Activated CD4-positive, alpha-beta T cell treated with anti-CD3 and anti-CD28 coated beads, Interleukin-2, amount 10 ng/mL, durations not matched to agents 24 days and 14 days (primary cell): Measurements from ENCODE around the gene SEC14L3. TPM values are rescaled to one million over a fixed set of nuclear protein-coding genes. Genes with fewer than 3 reads are reported as not detected.

ENCODE experiments used
- DNase-seq: peaks from one replicate; pipeline ENCODE4 v3.0.0; 2022
- H3K27ac Mint-ChIP-seq: one replicate; pipeline ENCODE4 v1.8.0; 2022; ENCODE audit warnings: mild to moderate bottlenecking, mixed read lengths
- H3K27me3 Mint-ChIP-seq: one replicate; pipeline ENCODE4 v1.8.0; 2022; ENCODE audit warnings: mixed read lengths
- H3K36me3 Mint-ChIP-seq: one replicate; pipeline ENCODE4 v1.8.0; 2022; ENCODE audit warnings: low read depth, mild to moderate bottlenecking, mixed read lengths
- H3K4me1 Mint-ChIP-seq: one replicate; pipeline ENCODE4 v1.8.0; 2021; ENCODE audit warnings: mixed read lengths
- H3K4me3 Mint-ChIP-seq: one replicate; pipeline ENCODE4 v1.8.0; 2022; ENCODE audit warnings: mild to moderate bottlenecking, moderate library complexity, mixed read lengths
- H3K9me3 Mint-ChIP-seq: one replicate; pipeline ENCODE4 v1.8.0; 2021; ENCODE audit warnings: mixed read lengths
- intact Hi-C: fragments of 100-400 bp; cut with micrococcal nuclease; formaldehyde crosslinking; loops from one replicate; pipeline ENCODE4 v1.15.1; 2023
- total RNA-seq: library from RNA; stranded (reverse); gene quantifications from 2 replicates; pipeline ENCODE4 v1.2.3, GENCODE V29; 2022

SEC14L3 gene
- total RNA-seq, 1 donor from 2014 or later: not detected

GRCh38 chr22:30416837-30417236 lies 55.0 kb downstream of the SEC14L3 start:
- H3K9me3 Mint-ChIP-seq: no peaks in the 10 kb centered on the region
- intact Hi-C loops: no loop called here
- H3K4me3 Mint-ChIP-seq: no peak overlapping the region
- peaks cover 80% of the 10 kb centered on the region for H3K36me3 Mint-ChIP-seq
- no peak for DNase-seq
- H3K27me3 Mint-ChIP-seq: no peaks in the 10 kb centered on the region
- peak overlapping the region; percentile 15 for H3K27ac Mint-ChIP-seq
- peaks cover 53% of the 10 kb centered on the region for H3K4me1 Mint-ChIP-seq

DNA sequence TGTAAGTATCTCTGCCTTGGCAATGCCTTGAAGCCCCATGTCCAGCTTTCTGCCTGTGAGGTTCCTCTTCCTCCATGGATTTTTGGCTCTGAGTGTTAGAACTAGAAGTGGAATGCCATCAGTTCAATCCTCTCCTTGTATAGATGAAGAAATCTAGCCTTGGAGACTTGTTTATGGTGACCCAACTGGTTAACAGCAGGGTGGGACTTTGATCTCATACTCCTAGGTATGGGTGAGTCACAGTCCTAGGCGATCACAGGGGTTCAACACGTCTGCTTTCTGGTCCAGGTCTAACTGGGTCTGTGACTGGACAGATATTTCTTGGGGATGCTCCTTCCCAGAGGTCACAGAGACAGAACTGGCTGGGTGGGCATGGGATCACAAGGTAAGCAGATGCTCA lies 55.4 kb downstream of the SEC14L3 start:
- H3K4me3 Mint-ChIP-seq: no peak overlapping the region
- intact Hi-C loops: no loop called here
- H3K4me1 Mint-ChIP-seq: peaks cover 50% of the 10 kb centered on the region
- DNase-seq: no peak
- H3K27me3 Mint-ChIP-seq: no peaks in the 10 kb centered on the region
- peaks cover 80% of the 10 kb centered on the region for H3K36me3 Mint-ChIP-seq
- peak overlapping the region; percentile 40 for H3K27ac Mint-ChIP-seq
- no peaks in the 10 kb centered on the region for H3K9me3 Mint-ChIP-seq

DNA sequence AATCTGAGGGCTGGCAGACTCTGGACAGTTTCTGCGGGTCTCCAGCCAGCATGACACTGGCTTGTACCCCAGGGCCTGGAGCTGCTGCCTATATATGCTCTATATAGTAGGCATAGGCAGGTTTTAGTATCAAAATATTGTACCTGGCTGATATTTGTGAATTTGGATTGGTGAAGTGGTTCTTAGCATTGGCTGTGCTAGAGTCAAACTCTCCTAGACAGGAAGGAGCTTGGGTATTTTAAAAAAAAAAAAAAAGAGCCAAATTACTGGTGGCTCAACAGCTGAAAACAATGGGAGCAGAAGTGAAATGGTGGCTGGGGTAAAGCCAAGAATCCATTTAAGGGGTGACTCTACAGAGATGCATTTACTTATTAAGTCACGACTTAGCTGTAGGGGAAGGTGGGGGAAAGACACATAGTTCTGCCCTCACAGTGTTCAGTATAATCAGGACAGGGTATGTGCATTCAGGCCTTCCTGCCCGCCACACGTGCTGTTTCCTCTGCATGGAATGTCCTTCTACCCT lies 57.2 kb downstream of the SEC14L3 start:
- DNase-seq: no peak
- Mint-ChIP-seq H3K9me3 (no peaks in the 10 kb centered on the region), H3K4me3 (peak overlapping the region; percentile 29), H3K36me3 (peaks cover 70% of the 10 kb centered on the region), H3K27ac (peak overlapping the region; percentile 77), H3K4me1 (peaks cover 37% of the 10 kb centered on the region), H3K27me3 (no peaks in the 10 kb centered on the region)
- intact Hi-C loops: loop anchor here (1.0 kb wide), 1 partner anchor 12 kb away; no protein-coding TSS in a partner anchor

GRCh38 chr22:30413745-30414524 lies 57.9 kb downstream of the SEC14L3 start:
- Mint-ChIP-seq H3K4me1 (peaks cover 36% of the 10 kb centered on the region), H3K4me3 (peak overlapping the region; percentile 29), H3K36me3 (peaks cover 69% of the 10 kb centered on the region), H3K27ac (peak overlapping the region; percentile 77), H3K9me3 (no peaks in the 10 kb centered on the region), H3K27me3 (no peaks in the 10 kb centered on the region)
- no peak for DNase-seq
- intact Hi-C loops: loop anchor here (1.0 kb wide), 1 partner anchor 12 kb away; no protein-coding TSS in a partner anchor

DNA sequence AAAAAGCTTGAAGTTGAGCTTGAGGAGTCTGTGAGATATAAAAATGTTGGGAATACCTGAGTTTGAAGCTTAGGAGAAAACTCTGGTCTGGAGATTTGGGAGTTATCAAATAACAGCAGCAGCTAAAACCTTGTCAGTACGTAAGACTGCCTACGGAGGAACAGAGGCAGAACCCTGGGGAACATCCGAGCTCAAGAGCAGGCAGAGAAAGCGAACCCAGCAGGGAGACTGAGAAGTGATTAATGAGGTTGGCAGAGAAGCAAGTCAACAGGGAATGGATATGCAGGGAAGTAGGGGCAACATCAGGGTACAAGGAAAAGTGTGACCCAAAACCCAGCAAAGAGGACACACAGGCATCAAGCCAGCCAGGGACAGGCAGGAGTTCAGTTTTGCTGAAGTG lies 58.8 kb downstream of the SEC14L3 start:
- Mint-ChIP-seq H3K36me3 (peaks cover 62% of the 10 kb centered on the region), H3K27ac (peak overlapping the region; percentile 77), H3K9me3 (no peaks in the 10 kb centered on the region), H3K27me3 (no peaks in the 10 kb centered on the region), H3K4me3 (no peak overlapping the region), H3K4me1 (peaks cover 42% of the 10 kb centered on the region)
- DNase-seq: no peak
- intact Hi-C loops: no loop called here

- Mint-ChIP-seq H3K9me3 (no peaks in the 10 kb centered on the region), H3K27me3 (no peaks in the 10 kb centered on the region), H3K4me3 (no peak overlapping the region), H3K36me3 (peaks cover 56% of the 10 kb centered on the region), H3K4me1 (peaks cover 42% of the 10 kb centered on the region), H3K27ac (peak overlapping the region; percentile 61)
- intact Hi-C loops: no loop called here
- no peak for DNase-seq
Measured at GRCh38 chr22:30411780-30412179, 60.0 kb downstream of the SEC14L3 start.

Other genes with a start within 250 kb of the SEC14L3 start
- 509 and 511 TPM in 2 replicates for gene LIF, start 225.3 kb downstream of the SEC14L3 start, total RNA-seq
- gene OSM, start 205.2 kb downstream of the SEC14L3 start, total RNA-seq: 61.0 and 62.8 TPM in 2 replicates
- 4.7 and 7.3 TPM in 2 replicates for gene CASTOR1, start 182.5 kb downstream of the SEC14L3 start, total RNA-seq
- gene TBC1D10A, start 145.1 kb downstream of the SEC14L3 start, total RNA-seq: 18.9 and 19.3 TPM in 2 replicates
- gene SF3A1, start 115.1 kb downstream of the SEC14L3 start, total RNA-seq: 314 and 319 TPM in 2 replicates
- gene CCDC157, start 115.0 kb downstream of the SEC14L3 start, total RNA-seq: 2.9 and 3.2 TPM in 2 replicates
- gene RNF215, start 84.6 kb downstream of the SEC14L3 start, total RNA-seq: 10.4 and 15.2 TPM in 2 replicates
- gene SEC14L2, start 75.0 kb downstream of the SEC14L3 start, total RNA-seq: 25.1 and 26.7 TPM in 2 replicates
- gene MTFP1, start 46.2 kb downstream of the SEC14L3 start, total RNA-seq: 79.3 and 80.5 TPM in 2 replicates
- not detected in 2 replicates for gene SEC14L4, start 33.7 kb upstream of the SEC14L3 start, total RNA-seq
- gene SEC14L6, start 74.7 kb upstream of the SEC14L3 start, total RNA-seq: not detected in 2 replicates
- gene GAL3ST1, start 102.6 kb upstream of the SEC14L3 start, total RNA-seq: not detected in 2 replicates
- 170 and 173 TPM in 2 replicates for gene PES1, start 119.9 kb upstream of the SEC14L3 start, total RNA-seq
- 0.35 and 0.45 TPM in 2 replicates for gene TCN2, start 135.2 kb upstream of the SEC14L3 start, total RNA-seq
- 6.6 and 7.4 TPM in 2 replicates for gene SLC35E4, start 163.8 kb upstream of the SEC14L3 start, total RNA-seq
- 8.0 and 10.3 TPM in 2 replicates for gene DUSP18, start 195.9 kb upstream of the SEC14L3 start, total RNA-seq
- 2.1 and 2.6 TPM in 2 replicates for gene OSBP2, start 222.9 kb upstream of the SEC14L3 start, total RNA-seq